HepG2 (cell line): Measurements from ENCODE around the gene ZNF451. TPM values are rescaled to one million over a fixed set of nuclear protein-coding genes. Genes with fewer than 3 reads are reported as not detected.
"Not testable (repeated sequence)": the region's sequence is repeated elsewhere in the genome, so short reads cannot be mapped to it uniquely, and the experiment has no call there.

ENCODE experiments used
- ATAC-seq: fragments of 200-7000 bp; cut with Tn5 transposase; 3 replicates; pipeline ENCODE4 v1.9.1; 2020; ENCODE audit warnings: mild to moderate bottlenecking, moderate library complexity
- BruUV-seq: library from RNA; stranded (reverse); fragments of 400-500 nt; replicated peaks from 2 replicates; lab custom pipeline; 2021; lab: Mats Ljungman, UMichigan
- CTCF ChIA-PET: fragments of 300-600 bp; formaldehyde crosslinking; extraction: SDS; loops from one replicate; lab custom pipeline; 2021; ENCODE audit warnings: low total read pairs, inconsistent platforms, low intra/inter-chr PET ratio; lab: Yijun Ruan, JAX
- POLR2A ChIA-PET: fragments of 350-600 bp; sonication (Branson Sonifier 250); formaldehyde crosslinking; loops from one replicate; lab custom pipeline; 2020; ENCODE audit warnings: antibody characterized with exemption, inconsistent platforms; lab: Yijun Ruan, JAX
- DNase-seq: peaks from one replicate; pipeline ENCODE4 v3.0.0-alpha.2; 2015; ENCODE audit warnings: low spot score
- FAIRE-seq: peaks from 3 replicates; lab custom pipeline; 2011; peaks lifted over from hg19 to GRCh38; lab: Jason Lieb, UNC
- H2AFZ ChIP-seq: one replicate; pipeline ENCODE4 v1.6.1; 2011; ENCODE audit warnings: low read length, inconsistent platforms
- H3K27ac ChIP-seq: fragments of 300-600 bp; 3 replicates; pipeline ENCODE4 v1.8.0; 2011; ENCODE audit warnings: mixed run types, mild to moderate bottlenecking, mixed read lengths, low read length, inconsistent platforms; ENCODE audit not compliant: insufficient read depth; ENCODE audit errors: extremely low read length
- H3K27me3 ChIP-seq, 2 experiments: fragments of 200-600 bp in 1 of 2; 2 replicates in 1 of 2; 3 replicates in 1 of 2; pipeline versions ENCODE4 v1.6.0 to v1.8.0; 2011; ENCODE audit warnings: low read length in 2 of 2, mild to moderate bottlenecking in 2 of 2, moderate library complexity in 2 of 2, inconsistent platforms in 1 of 2; ENCODE audit not compliant: insufficient read depth in 2 of 2, control insufficient read depth in 1 of 2
- H3K36me3 ChIP-seq, 2 experiments: fragments of 200-600 bp in 1 of 2; replicated peaks in 1 of 2; 2 replicates in 1 of 2; 3 replicates in 1 of 2; pipeline versions ENCODE4 v1.5.1 to v1.8.0; 2011; ENCODE audit warnings: low read length in 2 of 2, inconsistent platforms in 1 of 2; ENCODE audit not compliant: insufficient read depth in 2 of 2, control insufficient read depth in 1 of 2
- H3K4me1 ChIP-seq: 2 replicates; pipeline ENCODE4 v1.5.1; 2012; ENCODE audit warnings: low read length, inconsistent platforms; ENCODE audit not compliant: insufficient read depth
- H3K4me2 ChIP-seq: 2 replicates; pipeline ENCODE4 v1.6.0; 2011; ENCODE audit warnings: low read depth, low read length, inconsistent platforms
- H3K4me3 ChIP-seq, 3 experiments: fragments of 200-600 bp in 1 of 3; sonication (generic), shearing (Covaris generic) in 1 of 3; replicated peaks in 1 of 3; 2 replicates each; pipeline ENCODE4 v1.5.1; 2011 to 2016; ENCODE audit warnings: low read length in 3 of 3, inconsistent platforms in 2 of 3, low read depth in 2 of 3, mild to moderate bottlenecking in 2 of 3, control low read depth in 1 of 3, mixed read lengths in 1 of 3; ENCODE audit not compliant: insufficient read depth in 1 of 3
- H3K79me2 ChIP-seq: one replicate; pipeline ENCODE4 v1.6.1; 2011; ENCODE audit warnings: low read length, inconsistent platforms; ENCODE audit not compliant: insufficient read depth
- H3K9ac ChIP-seq: 2 replicates; pipeline ENCODE4 v1.6.0; 2011; ENCODE audit warnings: mild to moderate bottlenecking, low read depth, low read length, inconsistent platforms; ENCODE audit not compliant: insufficient read depth
- H3K9me3 ChIP-seq: 2 replicates; pipeline ENCODE4 v1.5.1; 2012; ENCODE audit warnings: mild to moderate bottlenecking, low read length
- H4K20me1 ChIP-seq: 2 replicates; pipeline ENCODE4 v1.6.0; 2011; ENCODE audit warnings: inconsistent platforms, mild to moderate bottlenecking, low read length, moderate library complexity; ENCODE audit not compliant: insufficient read depth
- BRCA1 ChIP-seq: sonication (generic); formaldehyde crosslinking; IDR thresholded peaks from 2 replicates; pipeline ENCODE4 v1.4.0; 2020; ENCODE audit warnings: missing genetic modification reagents
- CCAR2 ChIP-seq: fragments of 200-400 bp; formaldehyde crosslinking; optimal IDR thresholded peaks from 2 replicates; pipeline ENCODE3; 2018; ENCODE audit warnings: low read depth, mild to moderate bottlenecking, low read length, moderate library complexity
- CREBL2 ChIP-seq: sonication (generic); formaldehyde crosslinking; IDR thresholded peaks from 2 replicates; pipeline ENCODE4 v1.8.1; 2023; ENCODE audit warnings: missing genetic modification reagents, mild to moderate bottlenecking, borderline replicate concordance
- FOSL1 ChIP-seq: sonication (generic); formaldehyde crosslinking; IDR thresholded peaks from 2 replicates; pipeline ENCODE4 v1.9.0; 2021; ENCODE audit warnings: missing genetic modification reagents, borderline replicate concordance
- STAT6 ChIP-seq: sonication (generic); formaldehyde crosslinking; IDR thresholded peaks from 2 replicates; pipeline ENCODE4 v1.4.0; 2020; ENCODE audit warnings: missing genetic modification reagents, mild to moderate bottlenecking, borderline replicate concordance
- SYNCRIP ChIP-seq: fragments of 200-400 bp; formaldehyde crosslinking; IDR thresholded peaks from 2 replicates; pipeline ENCODE4 v1.6.1; 2018; ENCODE audit warnings: mild to moderate bottlenecking, low read depth, low read length; ENCODE audit not compliant: insufficient read depth
- TOPORS ChIP-seq: sonication (generic); formaldehyde crosslinking; IDR thresholded peaks from 2 replicates; pipeline ENCODE4 v1.8.0; 2023; ENCODE audit warnings: mild to moderate bottlenecking, missing genetic modification reagents
- ZHX1 ChIP-seq: sonication (generic); formaldehyde crosslinking; IDR thresholded peaks from 2 replicates; pipeline ENCODE4 v1.8.1; 2022; ENCODE audit warnings: low read depth, mild to moderate bottlenecking, missing genetic modification reagents
- ZNF12 ChIP-seq: sonication (generic); formaldehyde crosslinking; IDR thresholded peaks from 2 replicates; pipeline ENCODE4 v1.5.0; 2020; ENCODE audit warnings: missing genetic modification reagents
- ZNF335 ChIP-seq: sonication (generic); formaldehyde crosslinking; IDR thresholded peaks from 2 replicates; pipeline ENCODE4 v1.4.0; 2020; ENCODE audit warnings: missing genetic modification reagents
- ZNF468 ChIP-seq: sonication (generic); formaldehyde crosslinking; IDR thresholded peaks from 2 replicates; pipeline ENCODE4 v1.8.0; 2022; ENCODE audit warnings: mild to moderate bottlenecking, moderate library complexity, missing genetic modification reagents
- ZNF660 ChIP-seq: sonication (generic); formaldehyde crosslinking; IDR thresholded peaks from 2 replicates; pipeline ENCODE4 v1.5.1; 2020; ENCODE audit warnings: mild to moderate bottlenecking, low read depth, missing genetic modification reagents, borderline replicate concordance
- WGBS: methylation state at CpG from one replicate; pipeline ENCODE4 v1.1.6; 2017; ENCODE audit warnings: low lambda C conversion rate; 5-methylcytosine and 5-hydroxymethylcytosine counted together
- in situ Hi-C: cut with HindIII; loops from 2 replicates; pipeline ENCODE4 v1.10.0; 2017; ENCODE audit warnings: low pct_unique_long_range_greater_than_20kb; ENCODE audit not compliant: extremely low pct_ligation_motif_present
- intact Hi-C: fragments of 100-400 bp; cut with micrococcal nuclease; formaldehyde crosslinking; loops from one replicate; pipeline ENCODE4 v1.10.0; 2022; ENCODE audit not compliant: unreplicated experiment
- polyA plus RNA-seq, 8 experiments: library from polyadenylated mRNA; depleted of rRNA in 3 of 8; stranded (reverse) in 7 of 8; unstranded in 1 of 8; fragments of >200 nt; fragmentation: Illumina TruSeq in 4 of 8; extraction: Trizol in 4 of 8; gene quantifications; 2 replicates each; pipeline versions ENCODE4 v1.2.1 to v1.2.3, GENCODE V29; 2011 to 2016; ENCODE audit warnings: low read depth in 4 of 8, missing spikeins in 1 of 8, mixed read lengths in 1 of 8; ENCODE audit not compliant: insufficient read depth in 1 of 8
- total RNA-seq, 5 experiments: library from RNA; depleted of rRNA; stranded (reverse); fragments of >200 nt; fragmentation: Illumina TruSeq; extraction: Trizol; gene quantifications; 2 replicates each; pipeline ENCODE4 v1.2.3, GENCODE V29; 2016; ENCODE audit warnings: low read depth in 1 of 5

Gene ZNF451
- total and polyA plus RNA-seq, 2 of the 13 experiments (the other 11 are each of a cell fraction or from before 2014, with no cell fraction given) = 32.1 to 65.7 TPM

GRCh38 chr6:57047859-57048258, 42.1 kb upstream of the ZNF451 start:
- 75% methylated on average over 6 of the region's 6 CpGs for WGBS
- peaks cover 29% of the 10 kb centered on the region for H3K4me1 ChIP-seq
- peaks cover 35% of the 10 kb centered on the region for H3K79me2 ChIP-seq
- FAIRE-seq, DNase-seq, H2AFZ ChIP-seq, CTCF ChIA-PET, H3K27ac ChIP-seq, POLR2A ChIA-PET, ATAC-seq, H3K27me3 ChIP-seq, H3K9me3 ChIP-seq, H4K20me1 ChIP-seq: not testable (repeated sequence)
- peak overlapping the region; percentile 64 for H3K4me2 ChIP-seq
- peaks cover 5 to 20% of the 10 kb centered on the region in 2 experiments; a peak in 4 of 5 replicates for H3K36me3 ChIP-seq
- H3K9ac ChIP-seq = peak overlapping the region; percentile 35; the same call in 1 of the 2 replicates
- intact Hi-C loops = loop anchor here (2.0 to 5.0 kb wide), 3 partner anchors 41 to 169 kb away; partner anchors contain the start of gene BEND6
- in situ Hi-C loops = loop anchor here (25.0 kb wide), 1 partner anchor 264 kb away; the partner anchor contains the start of gene PRIM2
- peak overlapping the region; percentile 6 to 38 (median 19); a peak in 4 of 6 replicates for H3K4me3 ChIP-seq
- TSS peak; percentile 53 for BruUV-seq

- intact Hi-C loops = loop anchor here (5.0 kb wide), 2 partner anchors 91 to 169 kb away; partner anchors contain the start of gene BEND6
- POLR2A ChIA-PET = no interaction called here
- TF ChIP-seq ZNF660 (CRISPR knock-in tag) (no peak), TOPORS (no peak), CCAR2 (no peak), BRCA1 (no peak), FOSL1 (CRISPR knock-in tag) (no peak), ZHX1 (CRISPR knock-in tag) (no peak), STAT6 (no peak), ZNF12 (CRISPR knock-in tag) (no peak), ZNF335 (no peak), ZNF468 (CRISPR knock-in tag) (no peak), SYNCRIP (no peak), CREBL2 (CRISPR knock-in tag) (no peak)
Measured at GRCh38 chr6:57048577-57048976, 41.4 kb upstream of the ZNF451 start.

More at GRCh38 chr6:57048577-57048976, 41.4 kb upstream of the ZNF451 start:
- Histone ChIP-seq H3K9ac (no peak overlapping the region; the same call in 1 of the 2 replicates), H3K79me2 (peaks cover 35% of the 10 kb centered on the region), H3K27me3 (no peaks in the 10 kb centered on the region), H3K4me1 (peaks cover 29% of the 10 kb centered on the region), H3K9me3 (no peaks in the 10 kb centered on the region), H3K4me2 (peak overlapping the region; percentile 64), H2AFZ (no peak overlapping the region), H3K27ac (no peak overlapping the region), H3K4me3 (peak overlapping the region in 2 of 3 experiments; percentile 19 to 38; a peak in 3 of 6 replicates), H3K36me3 (peaks cover 8 to 26% of the 10 kb centered on the region in 2 experiments; a peak in 4 of 5 replicates), H4K20me1 (no peaks in the 10 kb centered on the region)
- no peak for ATAC-seq
- no peak for DNase-seq
- in situ Hi-C loops = loop anchor here (25.0 kb wide), 1 partner anchor 264 kb away; the partner anchor contains the start of gene PRIM2
- FAIRE-seq = no peak
- no TSS peak for BruUV-seq
- 89% methylated on average over 5 of the region's 5 CpGs for WGBS
- CTCF ChIA-PET = no interaction called here
